ENCODE results near the gene MITF.

GRCh38 chr3:69752241-69752640, 13.0 kb downstream of the MITF start:
- TF ChIP-seq CTCF (IDR thresholded peaks at IDR 0.05): no peak
- no peak for TF ChIP-seq EZH2 (IDR thresholded peaks at IDR 0.05; ENCODE audit: borderline replicate concordance, insufficient read depth, low read depth, low read length, poor library complexity, severe bottlenecking)
